Cardiac septum (tissue), 1 donor: Measurements from ENCODE around the gene RBPJL. TPM values are rescaled to one million over a fixed set of nuclear protein-coding genes. Genes with fewer than 3 reads are reported as not detected.

Experiments used
- total RNA-seq: library from RNA; stranded (reverse); fragmentation: NEBNext Ultra II Directional; extraction: Animal tissue kit (Norgen Biotek cat#: 25700); gene quantifications from one replicate; pipeline ENCODE4 v1.2.1, GENCODE V29; 2021
- donor health status: DM: no; HTN: no; CAD: no.

RBPJL gene
- total RNA-seq, 1 donor from 2014 or later, result not detected

Other genes starting within 250 kb of the RBPJL start
- 0.08 TPM for gene KCNS1, start 205.7 kb upstream of the RBPJL start, total RNA-seq
- gene WFDC5, start 191.7 kb upstream of the RBPJL start, total RNA-seq, result not detected
- gene WFDC12, start 182.4 kb upstream of the RBPJL start, total RNA-seq, result not detected
- gene PI3, start 131.9 kb upstream of the RBPJL start, total RNA-seq, result 0.62 TPM
- not detected for gene SEMG1, start 99.8 kb upstream of the RBPJL start, total RNA-seq
- gene SEMG2, start 85.5 kb upstream of the RBPJL start, total RNA-seq, result not detected
- 1.3 TPM for gene SLPI, start 52.3 kb upstream of the RBPJL start, total RNA-seq
- not detected for gene MATN4, start 1.5 kb downstream of the RBPJL start, total RNA-seq
- 100 TPM for gene SDC4, start 41.6 kb downstream of the RBPJL start, total RNA-seq
- 17.4 TPM for gene SYS1, start 56.3 kb downstream of the RBPJL start, total RNA-seq
- 2.2 TPM for gene TP53TG5, start 71.5 kb downstream of the RBPJL start, total RNA-seq
- gene DBNDD2, start 101.4 kb downstream of the RBPJL start, total RNA-seq, result 209 TPM
- 139 TPM for gene PIGT, start 109.3 kb downstream of the RBPJL start, total RNA-seq
- 1.0 TPM for gene WFDC2, start 162.9 kb downstream of the RBPJL start, total RNA-seq
- not detected for gene SPINT3, start 208.8 kb downstream of the RBPJL start, total RNA-seq
- not detected for gene WFDC6, start 232.6 kb downstream of the RBPJL start, total RNA-seq
- gene EPPIN, start 240.6 kb downstream of the RBPJL start, total RNA-seq, result not detected